HEK293 (cell line): ENCODE measurements around the gene ASIC1.

ENCODE experiments used
- CTCF ChIA-PET: fragments of 350-600 bp; formaldehyde crosslinking; extraction: SDS; loops from one replicate; lab custom pipeline; 2021; ENCODE audit warnings: antibody characterized with exemption; lab: Yijun Ruan, JAX
- POLR2A ChIA-PET: fragments of 300-600 bp; formaldehyde crosslinking; extraction: SDS; loops from one replicate; lab custom pipeline; 2020; ENCODE audit warnings: antibody characterized with exemption, inconsistent platforms; lab: Yijun Ruan, JAX
- H3K27ac ChIP-seq: fragments of 200-500 bp; sonication (Bioruptor generic); 2 replicates; pipeline ENCODE4 v1.5.1; 2014; ENCODE audit warnings: low read depth, low read length, control low read depth, inconsistent platforms; ENCODE audit errors: extremely low read depth
- H3K36me3 ChIP-seq, 2 experiments: fragments of 200-500 bp in 1 of 2; sonication (Bioruptor generic) in 1 of 2; 1 replicate in 1 of 2; 2 replicates in 1 of 2; pipeline ENCODE4 v1.5.1; 2014 to 2017; ENCODE audit warnings: inconsistent platforms in 2 of 2, low read length in 2 of 2; ENCODE audit not compliant: control insufficient read depth in 2 of 2, insufficient read depth in 1 of 2
- H3K4me1 ChIP-seq: fragments of 200-500 bp; sonication (Bioruptor generic); 2 replicates; pipeline ENCODE4 v1.5.1; 2014; ENCODE audit warnings: mild to moderate bottlenecking, low read length, inconsistent platforms; ENCODE audit not compliant: control insufficient read depth, insufficient read depth
- H3K4me3 ChIP-seq: 2 replicates; pipeline ENCODE4 v1.5.1; 2011; ENCODE audit warnings: low read depth, mild to moderate bottlenecking, control low read depth, low read length, moderate library complexity
- H3K9me3 ChIP-seq: fragments of 200-500 bp; sonication (Bioruptor generic); 2 replicates; pipeline ENCODE4 v1.5.1; 2014; ENCODE audit warnings: low read depth, low read length, inconsistent platforms; ENCODE audit not compliant: control insufficient read depth, insufficient read depth
- GLI4 ChIP-seq: fragments of 450-650 bp; formaldehyde crosslinking; IDR thresholded peaks from 2 replicates; pipeline ENCODE4 v1.5.1; 2016; ENCODE audit warnings: missing biosample characterization, missing genetic modification characterization
- IKZF3 ChIP-seq: fragments of 450-650 bp; IDR thresholded peaks from 2 replicates; pipeline ENCODE4 v1.5.0; 2018; ENCODE audit warnings: missing biosample characterization, mild to moderate bottlenecking, missing genetic modification characterization, moderate library complexity
- MYNN ChIP-seq: fragments of 450-650 bp; formaldehyde crosslinking; IDR thresholded peaks from 2 replicates; pipeline ENCODE4 v1.5.1; 2016; ENCODE audit warnings: missing biosample characterization, missing genetic modification characterization, borderline replicate concordance
- OSR2 ChIP-seq: fragments of 450-650 bp; formaldehyde crosslinking; IDR thresholded peaks from 2 replicates; pipeline ENCODE4 v1.5.1; 2016; ENCODE audit warnings: missing biosample characterization, missing genetic modification characterization
- OVOL3 ChIP-seq: fragments of 450-650 bp; formaldehyde crosslinking; IDR thresholded peaks from 2 replicates; pipeline ENCODE4 v1.5.1; 2016; ENCODE audit warnings: missing biosample characterization, missing genetic modification characterization
- TCF7L2 ChIP-seq: IDR thresholded peaks from 2 replicates; pipeline ENCODE4 v1.6.1; 2011; ENCODE audit warnings: low read depth, mild to moderate bottlenecking, inconsistent platforms, low read length, moderate library complexity, borderline replicate concordance
- TSHZ1 ChIP-seq: fragments of 450-650 bp; formaldehyde crosslinking; IDR thresholded peaks from 2 replicates; pipeline ENCODE4 v1.5.1; 2016; ENCODE audit warnings: missing biosample characterization, missing genetic modification characterization, borderline replicate concordance
- WT1 ChIP-seq: fragments of 450-650 bp; formaldehyde crosslinking; IDR thresholded peaks from 2 replicates; pipeline ENCODE4 v1.5.1; 2016; ENCODE audit warnings: missing biosample characterization, missing genetic modification characterization
- ZBTB17 ChIP-seq: fragments of 450-650 bp; formaldehyde crosslinking; IDR thresholded peaks from 2 replicates; pipeline ENCODE4 v1.5.1; 2016; ENCODE audit warnings: missing biosample characterization, missing genetic modification characterization
- ZBTB20 ChIP-seq: fragments of 450-650 bp; formaldehyde crosslinking; IDR thresholded peaks from 2 replicates; pipeline ENCODE4 v1.5.1; 2016; ENCODE audit warnings: missing biosample characterization, missing genetic modification characterization
- ZFHX2 ChIP-seq: fragments of 450-650 bp; formaldehyde crosslinking; conservative IDR thresholded peaks from 2 replicates; pipeline ENCODE4 v1.5.1; 2016; ENCODE audit warnings: missing biosample characterization, missing genetic modification characterization
- ZFP37 ChIP-seq: fragments of 450-650 bp; formaldehyde crosslinking; IDR thresholded peaks from 2 replicates; pipeline ENCODE4 v1.5.1; 2016; ENCODE audit warnings: missing biosample characterization, missing genetic modification characterization
- ZNF138 ChIP-seq: fragments of 450-650 bp; formaldehyde crosslinking; IDR thresholded peaks from 2 replicates; pipeline ENCODE4 v1.5.1; 2016; ENCODE audit warnings: missing biosample characterization, missing genetic modification characterization, borderline replicate concordance
- ZNF146 ChIP-seq: fragments of 450-650 bp; formaldehyde crosslinking; IDR thresholded peaks from 2 replicates; pipeline ENCODE4 v1.5.1; 2016; ENCODE audit warnings: missing biosample characterization, missing genetic modification characterization
- ZNF202 ChIP-seq: fragments of 450-650 bp; formaldehyde crosslinking; IDR thresholded peaks from 2 replicates; pipeline ENCODE4 v1.5.1; 2016; ENCODE audit warnings: missing biosample characterization, missing genetic modification characterization, borderline replicate concordance
- ZNF214 ChIP-seq: fragments of 450-650 bp; formaldehyde crosslinking; IDR thresholded peaks from 2 replicates; pipeline ENCODE4 v1.5.1; 2017; ENCODE audit warnings: missing biosample characterization, mild to moderate bottlenecking, missing genetic modification characterization, borderline replicate concordance
- ZNF24 ChIP-seq: fragments of 450-650 bp; formaldehyde crosslinking; IDR thresholded peaks from 2 replicates; pipeline ENCODE4 v1.5.1; 2016; ENCODE audit warnings: missing biosample characterization, missing genetic modification characterization
- ZNF274 ChIP-seq, 2 experiments: fragments of 200-500 bp in 1 of 2; fragments of 450-650 bp in 1 of 2; sonication (Bioruptor generic) in 1 of 2; formaldehyde crosslinking in 1 of 2; IDR thresholded peaks; 2 replicates each; pipeline versions ENCODE4 v1.5.1 to v1.6.1; 2014 to 2016; ENCODE audit warnings: borderline replicate concordance in 1 of 2, inconsistent platforms in 1 of 2, low read length in 1 of 2, missing biosample characterization in 1 of 2, missing genetic modification characterization in 1 of 2
- ZNF335 ChIP-seq: fragments of 450-650 bp; formaldehyde crosslinking; conservative IDR thresholded peaks from 2 replicates; pipeline ENCODE4 v1.5.1; 2016; ENCODE audit warnings: missing biosample characterization, missing genetic modification characterization
- ZNF391 ChIP-seq: fragments of 450-650 bp; formaldehyde crosslinking; IDR thresholded peaks from 2 replicates; pipeline ENCODE4 v1.5.1; 2016; ENCODE audit warnings: low read depth, missing biosample characterization, missing genetic modification characterization, borderline replicate concordance
- ZNF423 ChIP-seq: fragments of 450-650 bp; formaldehyde crosslinking; IDR thresholded peaks from 2 replicates; pipeline ENCODE4 v1.5.1; 2016; ENCODE audit warnings: missing biosample characterization, missing genetic modification characterization
- ZNF473 ChIP-seq: fragments of 450-650 bp; formaldehyde crosslinking; IDR thresholded peaks from 2 replicates; pipeline ENCODE4 v1.5.1; 2017; ENCODE audit warnings: missing biosample characterization, missing genetic modification characterization
- ZNF48 ChIP-seq: fragments of 450-650 bp; formaldehyde crosslinking; IDR thresholded peaks from 2 replicates; pipeline ENCODE4 v1.5.1; 2016; ENCODE audit warnings: missing biosample characterization, missing genetic modification characterization
- ZNF513 ChIP-seq: fragments of 450-650 bp; IDR thresholded peaks from 2 replicates; pipeline ENCODE4 v1.5.1; 2018; ENCODE audit warnings: missing biosample characterization, missing genetic modification characterization
- ZNF560 ChIP-seq: fragments of 450-650 bp; formaldehyde crosslinking; IDR thresholded peaks from 2 replicates; pipeline ENCODE4 v1.5.1; 2017; ENCODE audit warnings: missing biosample characterization, missing genetic modification characterization, borderline replicate concordance
- ZNF707 ChIP-seq: fragments of 450-650 bp; formaldehyde crosslinking; IDR thresholded peaks from 2 replicates; pipeline ENCODE4 v1.5.1; 2016; ENCODE audit warnings: missing biosample characterization, missing genetic modification characterization
- ZNF76 ChIP-seq: fragments of 450-650 bp; formaldehyde crosslinking; IDR thresholded peaks from 2 replicates; pipeline ENCODE4; 2016; ENCODE audit warnings: low read depth, missing biosample characterization, missing genetic modification characterization, borderline replicate concordance
- ZSCAN16 ChIP-seq: fragments of 450-650 bp; formaldehyde crosslinking; IDR thresholded peaks from 2 replicates; pipeline ENCODE4 v1.5.1; 2016; ENCODE audit warnings: missing biosample characterization, missing genetic modification characterization
- ZXDB ChIP-seq: fragments of 450-650 bp; formaldehyde crosslinking; IDR thresholded peaks from 2 replicates; pipeline ENCODE4 v1.5.1; 2016; ENCODE audit warnings: missing biosample characterization, missing genetic modification characterization

The ASIC1 gene

GRCh38 chr12:50101663-50102062 is 44.3 kb downstream of the ASIC1 start (continued):
- TF ChIP-seq OVOL3 (tag by site-specific recombination) (no peak), ZNF513 (tag by site-specific recombination) (no peak), ZBTB20 (tag by site-specific recombination) (no peak), IKZF3 (tag by site-specific recombination) (0 out of 2 replicates have a peak, but pooled peaks have one; percentile 14)

- Histone ChIP-seq H3K36me3 (peaks cover 7 to 46% of the 10 kb centered on the region in 2 experiments; a peak in 2 of 3 replicates), H3K4me3 (no peak overlapping the region), H3K4me1 (peaks cover 7% of the 10 kb centered on the region), H3K9me3 (no peaks in the 10 kb centered on the region), H3K27ac (no peak overlapping the region)
- ChIA-PET CTCF (interaction anchor here (0.6 to 5.4 kb wide), 10 partner anchors 9 to 123 kb away, joined by 3 to 50 read pairs (median 3); partner anchors contain the start of gene COX14), POLR2A (interaction anchor here (0.7 to 3.6 kb wide), 2 partner anchors 9 to 17 kb away, joined by 5 to 32 read pairs; partner anchors contain the start of genes COX14 and SMARCD1)
- TF ChIP-seq ZNF202 (tag by site-specific recombination) (no peak), ZNF707 (tag by site-specific recombination) (no peak), ZNF76 (tag by site-specific recombination) (no peak), ZNF214 (tag by site-specific recombination) (no peak), OSR2 (tag by site-specific recombination) (no peak), ZNF48 (tag by site-specific recombination) (no peak), MYNN (no peak), ZNF423 (tag by site-specific recombination) (no peak), TCF7L2 (no peak), ZNF24 (tag by site-specific recombination) (no peak), OVOL3 (tag by site-specific recombination) (no peak), ZNF560 (tag by site-specific recombination) (no peak)
Measured at GRCh38 chr12:50102131-50102531, 44.7 kb downstream of the ASIC1 start.

- POLR2A ChIA-PET: interaction anchor here (0.6 to 3.6 kb wide), 4 partner anchors 9 to 59 kb away, joined by 3 to 32 read pairs (median 6); partner anchors contain the start of genes COX14 and SMARCD1
- no peak overlapping the region; the same call in 1 of the 2 replicates for H3K27ac ChIP-seq
- TF ChIP-seq ZNF473 (tag by site-specific recombination) (no peak), GLI4 (no peak), ZNF391 (tag by site-specific recombination) (no peak), ZNF335 (peak; percentile 44), ZSCAN16 (tag by site-specific recombination) (no peak), ZXDB (peak; percentile 99), ZNF274 (IDR thresholded peaks at IDR 0.05; ENCODE audit: low read length) (no peak), ZNF274 (tag by site-specific recombination; IDR thresholded peaks at IDR 0.05; ENCODE audit: borderline replicate concordance) (no peak), ZNF138 (tag by site-specific recombination) (no peak), WT1 (tag by site-specific recombination) (no peak), ZFHX2 (tag by site-specific recombination) (peak; percentile 34), ZFP37 (tag by site-specific recombination) (no peak), ZBTB17 (tag by site-specific recombination) (0 out of 2 replicates have a peak, but pooled peaks have one; percentile 20), TSHZ1 (no peak), ZNF146 (tag by site-specific recombination) (no peak)
Measured at GRCh38 chr12:50102646-50103309, 45.4 kb downstream of the ASIC1 start.

More at GRCh38 chr12:50102646-50103309, 45.4 kb downstream of the ASIC1 start:
- no peaks in the 10 kb centered on the region for H3K9me3 ChIP-seq
- peaks cover under 1 to 40% of the 10 kb centered on the region in 2 experiments; a peak in 2 of 3 replicates for H3K36me3 ChIP-seq
- peaks cover 7% of the 10 kb centered on the region for H3K4me1 ChIP-seq
- CTCF ChIA-PET: interaction anchor here (0.6 to 5.4 kb wide), 11 partner anchors 8 to 402 kb away, joined by 3 to 50 read pairs (median 4); partner anchors contain the start of genes COX14 and DIP2B
- H3K4me3 ChIP-seq: no peak overlapping the region
